ENCODE results near the gene KCNK6.

DNA sequence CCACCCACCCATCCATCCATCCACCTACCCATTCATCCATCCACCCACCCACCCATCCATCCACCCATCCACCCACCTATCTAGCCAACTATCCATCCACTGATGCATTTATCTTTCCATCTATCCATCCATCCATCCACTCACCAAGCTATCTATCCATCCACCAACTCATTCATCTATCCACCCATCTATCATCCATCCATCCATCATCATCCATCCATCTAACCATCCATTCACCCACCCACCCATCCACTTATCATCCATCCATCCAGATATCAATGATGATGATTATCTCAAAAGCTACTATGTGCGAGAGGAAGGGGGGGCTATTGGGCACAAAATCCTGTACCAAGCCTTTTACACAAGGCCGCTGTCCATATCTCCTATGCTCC, 9.4 kb upstream of the KCNK6 start:
- TF ChIP-seq, protein P1, sequence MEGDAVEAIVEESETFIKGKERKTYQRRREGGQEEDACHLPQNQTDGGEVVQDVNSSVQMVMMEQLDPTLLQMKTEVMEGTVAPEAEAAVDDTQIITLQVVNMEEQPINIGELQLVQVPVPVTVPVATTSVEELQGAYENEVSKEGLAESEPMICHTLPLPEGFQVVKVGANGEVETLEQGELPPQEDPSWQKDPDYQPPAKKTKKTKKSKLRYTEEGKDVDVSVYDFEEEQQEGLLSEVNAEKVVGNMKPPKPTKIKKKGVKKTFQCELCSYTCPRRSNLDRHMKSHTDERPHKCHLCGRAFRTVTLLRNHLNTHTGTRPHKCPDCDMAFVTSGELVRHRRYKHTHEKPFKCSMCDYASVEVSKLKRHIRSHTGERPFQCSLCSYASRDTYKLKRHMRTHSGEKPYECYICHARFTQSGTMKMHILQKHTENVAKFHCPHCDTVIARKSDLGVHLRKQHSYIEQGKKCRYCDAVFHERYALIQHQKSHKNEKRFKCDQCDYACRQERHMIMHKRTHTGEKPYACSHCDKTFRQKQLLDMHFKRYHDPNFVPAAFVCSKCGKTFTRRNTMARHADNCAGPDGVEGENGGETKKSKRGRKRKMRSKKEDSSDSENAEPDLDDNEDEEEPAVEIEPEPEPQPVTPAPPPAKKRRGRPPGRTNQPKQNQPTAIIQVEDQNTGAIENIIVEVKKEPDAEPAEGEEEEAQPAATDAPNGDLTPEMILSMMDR (IDR thresholded peaks at IDR 0.05), result no peak
- TF ChIP-seq POLR2A (IDR thresholded peaks at IDR 0.05), result no peak
